HG03442 (cell line): Measurements from ENCODE around the gene SPATA31C1.
"Not testable (repeated sequence)": the region's sequence is repeated elsewhere in the genome, so short reads cannot be mapped to it uniquely, and the experiment has no call there.

Experiments
- ATAC-seq: cut with Tn5 transposase; IDR thresholded peaks from one replicate; pipeline ENCODE4 v1.9.1; 2021; ENCODE audit warnings: mild to moderate bottlenecking, moderate library complexity; ENCODE audit not compliant: unreplicated experiment

Gene SPATA31C1

DNA sequence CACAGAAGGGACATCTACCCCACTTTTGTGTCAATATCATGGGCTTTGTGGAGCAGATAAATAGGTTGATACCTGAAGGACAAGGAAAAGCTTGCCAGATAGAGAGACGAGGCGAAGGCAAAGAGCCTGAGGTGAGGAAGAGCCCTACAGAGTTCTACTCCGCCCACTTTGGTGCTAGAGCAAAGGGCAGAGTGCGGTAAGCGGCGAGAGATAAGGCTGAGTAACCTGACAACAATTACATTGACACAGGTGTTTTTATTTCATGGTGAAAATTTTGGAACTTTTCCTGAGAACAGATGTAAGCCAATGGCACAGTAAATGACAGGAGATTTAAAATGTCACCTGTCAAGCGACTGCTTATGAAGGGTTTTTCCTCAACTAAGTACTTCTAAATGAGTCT, 16.7 kb downstream of the SPATA31C1 start:
- not testable (repeated sequence) for ATAC-seq

GRCh38 chr9:87937352-87937751, 19.6 kb downstream of the SPATA31C1 start:
- ATAC-seq: not testable (repeated sequence)

DNA sequence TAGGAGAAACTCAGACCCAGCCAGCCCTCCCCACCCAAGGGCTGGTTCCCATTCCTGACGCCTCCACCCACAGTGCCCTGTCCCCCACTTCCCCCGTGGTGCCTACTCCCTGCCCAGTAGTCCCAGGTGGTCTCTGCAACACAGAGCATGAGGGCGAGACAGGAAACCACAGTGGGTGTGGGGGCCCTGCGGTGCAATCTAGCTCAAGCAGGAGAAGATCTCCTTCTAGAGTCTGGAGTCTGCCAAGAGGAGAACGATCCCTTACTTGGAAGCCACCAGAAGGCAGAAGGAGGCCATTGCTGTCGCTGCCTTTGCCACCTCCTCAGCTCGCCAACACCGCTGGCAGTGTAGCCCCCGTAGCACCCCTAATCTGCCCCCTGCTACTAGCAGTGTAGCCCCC, 20.2 kb downstream of the SPATA31C1 start:
- not testable (repeated sequence) for ATAC-seq

DNA sequence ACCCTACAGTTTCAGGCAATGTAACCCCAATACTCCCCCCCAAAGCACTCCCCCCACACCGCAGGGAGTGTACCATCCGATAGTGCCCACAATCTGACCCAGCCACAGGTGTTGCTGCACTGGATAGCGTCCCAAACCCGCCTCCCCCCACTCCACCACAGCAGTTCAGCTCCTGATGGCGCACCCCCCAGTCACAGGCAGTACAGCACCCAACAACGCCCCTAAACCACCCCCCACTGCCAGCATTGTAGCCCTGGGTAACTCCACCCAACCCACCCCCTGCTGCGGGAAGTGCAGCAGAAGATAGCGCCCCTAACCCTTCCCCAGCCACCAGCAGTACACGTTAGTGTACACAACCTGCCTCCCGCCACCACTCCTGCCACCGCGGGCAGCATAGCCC, 20.6 kb downstream of the SPATA31C1 start:
- not testable (repeated sequence) for ATAC-seq

DNA sequence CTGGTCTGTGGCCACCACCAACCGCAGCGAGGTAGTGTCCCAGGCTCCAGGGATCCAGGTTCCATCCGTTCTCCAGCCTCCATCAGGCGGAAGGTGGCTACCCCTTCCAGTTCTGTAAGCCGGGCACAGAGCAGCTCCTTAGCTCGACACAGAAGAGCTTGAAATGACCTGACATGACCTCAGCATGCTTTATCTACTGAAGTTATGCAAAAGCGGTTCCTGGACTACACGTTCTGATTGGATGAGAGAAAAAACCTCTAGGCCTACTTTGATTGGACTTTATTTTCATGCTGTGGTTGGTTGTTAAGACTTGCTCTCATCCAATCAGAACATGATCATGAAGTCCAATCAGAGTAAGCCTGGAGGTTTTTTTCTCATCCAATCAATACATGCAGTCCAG, 21.3 kb downstream of the SPATA31C1 start:
- ATAC-seq: not testable (repeated sequence)

DNA sequence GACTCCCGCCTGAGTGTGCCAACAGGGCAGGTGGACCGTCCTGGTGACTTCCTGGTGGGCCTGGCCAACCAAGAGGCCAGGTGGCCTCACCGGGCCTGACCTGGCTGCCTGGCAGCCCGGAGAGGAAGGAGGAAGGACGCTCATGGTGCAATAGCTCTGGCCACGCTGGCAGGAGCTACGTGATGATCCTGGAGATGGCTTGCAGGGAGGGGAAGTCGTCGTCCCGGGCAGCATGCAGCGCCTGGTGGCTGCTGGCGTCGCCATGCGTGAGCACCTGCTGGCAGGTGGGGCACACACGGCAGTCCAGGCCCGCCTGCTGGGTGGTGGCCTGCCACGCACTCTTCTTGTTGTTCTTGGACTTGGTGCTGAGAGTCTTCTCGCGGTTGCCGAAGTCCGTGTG, 26.3 kb downstream of the SPATA31C1 start:
- no peak for ATAC-seq

GRCh38 chr9:87944682-87945081, 26.9 kb downstream of the SPATA31C1 start:
- ATAC-seq: no peak

- no peak for ATAC-seq
These were observed 32.5 kb downstream of the SPATA31C1 start for GRCh38 chr9:87950296-87950695.

DNA sequence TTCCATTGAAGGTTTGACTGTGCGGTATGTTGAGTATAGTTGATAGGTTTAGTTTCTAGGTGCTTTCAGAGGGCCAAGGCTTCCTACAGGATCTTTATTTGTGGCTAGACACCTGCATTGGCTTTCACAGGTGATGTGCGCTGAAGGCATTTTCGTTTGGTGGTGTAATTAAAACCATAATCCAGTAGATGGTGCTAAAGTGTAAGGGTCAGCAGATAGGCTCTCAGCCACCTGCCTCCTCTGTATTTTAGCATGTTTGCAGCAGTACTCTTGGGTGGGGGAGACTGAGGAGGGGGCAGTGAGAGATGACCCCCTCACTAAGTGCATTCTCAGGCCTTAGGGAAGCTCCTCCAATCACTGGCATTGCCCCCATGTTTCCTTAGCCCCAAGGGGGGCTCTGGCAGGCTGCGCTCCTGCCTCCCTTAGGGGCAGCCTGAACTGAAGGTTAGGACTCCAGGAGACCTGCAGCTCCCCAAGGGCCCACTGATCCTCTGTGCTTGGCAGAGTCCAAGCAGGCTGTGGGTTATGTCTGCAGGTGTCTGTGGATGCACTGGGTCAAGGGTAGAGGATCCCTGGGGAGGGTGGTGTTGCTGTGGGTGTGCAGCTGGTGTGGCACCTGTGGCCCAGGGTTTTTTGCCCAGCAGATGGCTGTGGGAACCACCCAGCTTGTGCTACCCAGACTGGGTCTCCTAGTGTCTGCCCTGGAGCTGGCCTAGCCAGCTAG, 33.2 kb downstream of the SPATA31C1 start:
- ATAC-seq: no peak

GRCh38 chr9:87954230-87954629, 36.5 kb downstream of the SPATA31C1 start:
- ATAC-seq: no peak

- no peak for ATAC-seq
These were observed 40.1 kb downstream of the SPATA31C1 start for GRCh38 chr9:87957839-87958238.

DNA sequence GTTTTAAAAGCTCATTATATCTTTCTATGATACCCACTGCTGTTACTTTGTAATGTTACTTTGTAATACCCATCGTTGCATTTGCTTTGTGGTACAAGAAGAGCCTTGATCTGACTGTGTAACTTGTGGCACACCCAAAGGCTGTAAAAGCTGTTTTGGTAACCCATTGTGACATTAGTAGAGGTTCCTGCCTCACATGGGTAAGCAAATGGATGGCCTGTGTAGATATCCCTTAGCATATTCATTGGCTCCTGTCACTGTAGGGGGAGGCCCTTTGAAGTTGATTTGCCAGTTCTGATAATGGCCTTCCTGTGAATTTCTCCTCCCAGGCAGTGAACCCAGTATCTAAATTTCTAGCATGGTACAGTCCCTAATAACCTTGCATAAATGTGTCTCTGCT, 40.8 kb downstream of the SPATA31C1 start:
- ATAC-seq: no peak

DNA sequence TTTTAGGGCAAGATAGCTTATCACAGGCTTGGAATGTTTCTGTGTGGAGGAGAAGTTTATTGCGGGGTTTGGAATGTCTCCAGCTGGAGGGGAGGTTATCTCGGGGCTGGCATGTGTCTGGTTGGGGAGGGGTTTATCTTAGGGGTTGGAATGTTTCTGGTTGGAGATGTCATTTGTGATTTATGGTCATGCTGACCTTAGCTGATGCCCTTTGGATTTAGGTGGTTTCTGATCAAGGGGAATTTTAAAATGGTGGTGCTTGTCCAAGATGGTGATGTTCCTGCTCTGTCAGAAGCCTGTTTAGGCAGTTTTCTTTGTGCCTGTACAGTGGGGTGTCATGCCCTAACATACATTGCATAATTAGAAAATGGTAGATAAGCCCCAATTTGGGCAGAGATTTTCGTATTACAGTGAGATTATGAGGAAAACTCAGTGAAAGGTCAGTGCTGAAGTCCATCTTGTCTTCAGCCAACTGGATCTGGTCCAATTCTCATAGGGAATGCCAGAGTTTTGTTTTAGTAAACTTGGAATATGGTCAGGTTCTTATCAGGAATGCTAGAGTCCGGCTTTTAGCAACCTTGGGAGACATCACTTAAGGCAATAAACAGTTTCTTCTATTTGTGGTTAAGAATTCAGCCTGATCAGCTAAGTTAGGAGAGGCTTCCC, 42.3 kb downstream of the SPATA31C1 start:
- ATAC-seq: no peak

DNA sequence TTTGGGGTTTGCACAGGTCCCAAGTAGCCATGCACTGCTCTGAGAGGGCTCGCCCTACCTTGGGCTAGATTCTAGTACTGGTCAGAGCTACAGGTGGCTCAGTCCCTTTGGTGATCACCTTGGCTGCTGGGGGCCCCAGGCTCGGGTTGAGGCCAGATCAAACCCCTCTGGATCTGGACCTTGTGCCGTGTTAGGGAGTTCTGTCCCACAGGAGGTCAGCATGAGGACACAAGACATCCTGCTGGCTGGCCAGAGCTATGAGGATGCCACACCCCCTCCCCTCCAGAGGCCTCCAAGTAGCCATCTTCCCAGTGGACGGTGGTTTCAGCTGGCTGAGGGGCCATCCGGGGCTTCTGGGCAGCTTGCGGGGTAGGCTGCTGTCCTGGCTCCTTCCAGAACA, 46.0 kb downstream of the SPATA31C1 start:
- ATAC-seq: no peak

GRCh38 chr9:87964826-87965225, 47.1 kb downstream of the SPATA31C1 start:
- ATAC-seq: no peak

DNA sequence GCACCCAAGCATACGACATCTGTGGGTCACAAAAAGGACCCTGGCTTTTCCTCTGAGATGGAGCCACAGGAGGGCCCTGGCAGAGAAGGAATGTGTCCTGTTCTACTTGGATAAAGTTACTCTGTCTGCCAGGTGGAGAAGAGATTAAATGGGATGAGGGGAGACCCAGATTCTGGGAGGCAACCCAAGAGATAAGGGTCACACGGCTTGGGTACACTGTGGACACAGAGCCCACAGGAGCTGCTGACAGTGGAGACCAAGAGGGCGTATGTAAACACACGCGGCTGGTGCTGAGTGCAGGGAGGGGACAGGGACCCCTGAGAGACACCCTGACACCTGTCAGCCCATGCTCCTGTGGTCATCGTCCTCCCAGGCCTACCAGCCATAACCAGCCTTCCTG, 50.4 kb downstream of the SPATA31C1 start:
- ATAC-seq: no peak

GRCh38 chr9:87970602-87971001, 52.8 kb downstream of the SPATA31C1 start:
- no peak for ATAC-seq

GRCh38 chr9:87973122-87973521, 55.4 kb downstream of the SPATA31C1 start:
- ATAC-seq: no peak
